AG04449 (cell line): ENCODE results near the gene MESP2.

Experiments used
- CTCF ChIA-PET: fragments of 350-600 bp; formaldehyde crosslinking; extraction: SDS; loops from one replicate; lab custom pipeline; 2021; ENCODE audit warnings: antibody characterized with exemption; lab: Yijun Ruan, JAX
- POLR2A ChIA-PET: fragments of 400-600, 350-600 bp; formaldehyde crosslinking; extraction: SDS; loops from one replicate; lab custom pipeline; 2020; ENCODE audit warnings: antibody characterized with exemption, inconsistent platforms; lab: Yijun Ruan, JAX
- DNase-seq: peaks from one replicate; pipeline ENCODE4 v3.0.0-alpha.2; 2010; ENCODE audit warnings: low read depth, low spot score
- H3K4me3 ChIP-seq: 2 replicates; pipeline ENCODE4 v1.5.1; 2011; ENCODE audit warnings: low read depth, mild to moderate bottlenecking, control low read depth, low read length
- TF ChIP-seq, protein P1 (sequence below): IDR thresholded peaks from one replicate; pipeline ENCODE4 v1.5.1; 2011; ENCODE audit warnings: mild to moderate bottlenecking, moderate library complexity, low read length, control low read depth, inconsistent platforms; ENCODE audit not compliant: insufficient read depth; ENCODE audit errors: missing control alignments

The MESP2 gene

DNA sequence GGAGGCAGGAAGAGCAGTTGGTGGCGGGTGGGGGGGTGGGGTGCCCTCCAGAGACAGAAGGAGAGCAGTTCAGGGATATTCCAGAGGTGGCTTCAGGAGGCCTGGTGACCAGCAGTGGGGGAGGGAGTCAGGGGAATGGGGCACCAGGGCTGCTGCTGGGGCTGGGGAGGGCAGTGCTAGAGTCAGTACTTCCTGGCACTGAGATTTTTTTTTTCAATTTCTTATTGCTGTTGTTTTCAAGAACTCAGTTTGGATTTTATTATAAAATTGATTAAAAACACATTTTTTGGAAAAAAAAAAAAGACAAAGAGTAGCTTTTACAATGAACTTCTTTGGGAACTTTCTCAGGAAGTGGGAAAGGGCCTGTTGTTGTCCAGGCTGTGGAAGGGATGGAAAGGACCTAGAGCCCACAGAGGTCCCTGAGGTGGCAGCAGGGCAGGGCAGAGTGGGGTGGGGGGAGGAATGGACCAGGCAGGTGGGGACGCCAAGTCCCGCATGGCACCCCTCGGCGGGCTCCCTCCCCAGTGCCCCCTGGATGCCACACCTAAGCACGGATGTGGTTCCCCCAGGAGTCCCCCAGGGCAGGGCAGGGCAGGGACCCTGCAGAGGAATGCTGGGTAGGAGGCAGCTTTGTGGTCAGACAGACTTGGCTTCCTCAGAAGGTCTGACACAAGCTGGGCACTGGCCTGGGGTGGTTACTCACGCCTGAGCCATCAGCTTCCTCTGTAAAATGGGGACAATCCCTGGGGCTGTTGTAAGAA lies 47.0 kb downstream of the MESP2 start:
- TF ChIP-seq, protein P1, sequence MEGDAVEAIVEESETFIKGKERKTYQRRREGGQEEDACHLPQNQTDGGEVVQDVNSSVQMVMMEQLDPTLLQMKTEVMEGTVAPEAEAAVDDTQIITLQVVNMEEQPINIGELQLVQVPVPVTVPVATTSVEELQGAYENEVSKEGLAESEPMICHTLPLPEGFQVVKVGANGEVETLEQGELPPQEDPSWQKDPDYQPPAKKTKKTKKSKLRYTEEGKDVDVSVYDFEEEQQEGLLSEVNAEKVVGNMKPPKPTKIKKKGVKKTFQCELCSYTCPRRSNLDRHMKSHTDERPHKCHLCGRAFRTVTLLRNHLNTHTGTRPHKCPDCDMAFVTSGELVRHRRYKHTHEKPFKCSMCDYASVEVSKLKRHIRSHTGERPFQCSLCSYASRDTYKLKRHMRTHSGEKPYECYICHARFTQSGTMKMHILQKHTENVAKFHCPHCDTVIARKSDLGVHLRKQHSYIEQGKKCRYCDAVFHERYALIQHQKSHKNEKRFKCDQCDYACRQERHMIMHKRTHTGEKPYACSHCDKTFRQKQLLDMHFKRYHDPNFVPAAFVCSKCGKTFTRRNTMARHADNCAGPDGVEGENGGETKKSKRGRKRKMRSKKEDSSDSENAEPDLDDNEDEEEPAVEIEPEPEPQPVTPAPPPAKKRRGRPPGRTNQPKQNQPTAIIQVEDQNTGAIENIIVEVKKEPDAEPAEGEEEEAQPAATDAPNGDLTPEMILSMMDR: no peak
- POLR2A ChIA-PET: no interaction called here
- CTCF ChIA-PET: interaction anchor here (0.6 to 1.8 kb wide), 3 partner anchors 13 to 52 kb away, joined by 3 to 6 read pairs (median 5); no protein-coding TSS in a partner anchor
- DNase-seq: no peak
- H3K4me3 ChIP-seq: no peak overlapping the region

DNA sequence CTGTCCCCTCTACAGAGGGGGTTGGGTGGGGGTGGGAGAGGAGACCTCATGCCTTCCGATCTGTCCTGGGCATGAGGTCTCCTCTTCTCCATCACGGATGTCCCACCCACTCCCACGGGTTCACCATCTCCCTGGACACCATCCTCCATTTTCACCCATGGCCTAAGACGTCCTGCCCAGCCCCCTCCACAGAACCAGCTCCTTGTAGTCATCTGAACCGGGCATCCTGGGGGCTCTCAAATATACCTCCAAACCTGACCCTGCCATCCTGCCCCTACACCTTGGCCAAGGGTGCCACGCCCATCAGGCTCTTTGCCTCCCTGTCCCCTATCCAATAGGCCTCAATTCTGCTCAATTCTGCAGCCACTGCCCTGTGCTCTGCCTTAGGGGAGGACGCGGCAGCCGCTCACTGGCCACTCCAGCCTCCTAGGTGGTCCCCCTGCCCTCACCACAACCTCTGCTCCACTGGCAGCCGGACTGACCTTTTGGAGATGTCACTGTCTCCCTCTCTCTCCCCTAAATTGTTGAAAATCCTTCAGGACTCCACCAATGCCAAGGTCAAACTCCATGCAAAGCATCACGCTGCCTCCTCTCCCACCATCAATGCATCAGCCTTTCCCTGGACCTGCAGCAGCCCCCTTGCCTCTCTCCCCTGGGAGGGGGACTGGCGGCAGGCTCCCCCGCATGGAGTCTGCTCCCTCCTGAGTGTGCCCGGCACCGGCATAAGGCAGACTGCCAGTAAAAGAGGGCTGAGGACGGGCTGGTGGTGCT lies 47.9 kb downstream of the MESP2 start:
- no peak for DNase-seq
- H3K4me3 ChIP-seq: no peak overlapping the region
- ChIA-PET CTCF (interaction anchor here (0.6 to 1.8 kb wide), 3 partner anchors 12 to 51 kb away, joined by 3 to 6 read pairs (median 5); no protein-coding TSS in a partner anchor), POLR2A (no interaction called here)
- TF ChIP-seq, protein P1: no peak

DNA sequence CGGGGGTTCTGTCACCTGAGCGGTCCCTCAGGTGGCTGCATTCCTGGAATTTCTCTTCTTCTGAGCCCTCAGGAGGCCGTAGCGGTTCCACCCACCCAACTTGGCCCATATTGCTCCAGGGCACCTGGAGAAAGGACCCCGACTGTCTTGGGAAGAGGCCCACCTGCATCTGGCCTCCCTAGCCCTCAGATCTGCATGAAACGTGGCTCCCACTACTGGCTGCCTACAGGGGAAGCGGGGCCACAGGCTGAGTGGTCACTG lies 48.4 kb downstream of the MESP2 start:
- TF ChIP-seq, protein P1: no peak
- no peak overlapping the region for H3K4me3 ChIP-seq
- POLR2A ChIA-PET: no interaction called here
- DNase-seq: no peak
- CTCF ChIA-PET: no interaction called here

DNA sequence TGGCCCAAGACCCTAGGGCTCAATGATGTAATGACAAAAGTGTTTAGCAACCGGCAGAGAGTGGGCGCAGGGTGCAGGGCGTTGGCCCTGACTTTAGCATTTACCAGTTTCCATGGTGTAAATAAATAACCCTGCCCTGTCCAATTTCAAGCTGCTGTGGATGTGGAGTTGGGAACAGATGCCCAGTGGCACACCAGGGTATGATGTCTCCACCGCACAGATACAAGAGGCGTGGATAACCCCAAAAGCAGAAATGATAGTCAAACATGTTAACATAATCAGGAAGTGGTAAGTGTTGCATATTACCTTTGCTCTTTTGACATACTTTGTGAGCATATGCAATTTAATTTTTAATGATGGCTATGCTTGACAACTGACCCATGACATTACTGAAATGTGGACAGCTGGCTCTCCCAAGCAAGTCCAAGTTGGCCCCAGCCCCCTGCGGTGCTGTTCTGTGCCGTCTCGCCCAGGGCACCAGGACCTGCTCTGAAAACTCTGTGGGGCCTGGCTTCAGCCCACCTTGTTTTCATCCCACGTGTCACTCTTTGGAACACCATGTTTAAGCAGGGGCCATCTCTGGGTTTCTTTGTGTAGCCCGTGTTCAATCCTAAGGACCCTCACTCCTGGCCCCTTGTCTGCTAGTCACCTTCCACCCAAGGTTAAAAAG lies 49.3 kb downstream of the MESP2 start:
- no peak for DNase-seq
- TF ChIP-seq, protein P1: no peak
- ChIA-PET CTCF (no interaction called here), POLR2A (no interaction called here)
- no peak overlapping the region for H3K4me3 ChIP-seq

DNA sequence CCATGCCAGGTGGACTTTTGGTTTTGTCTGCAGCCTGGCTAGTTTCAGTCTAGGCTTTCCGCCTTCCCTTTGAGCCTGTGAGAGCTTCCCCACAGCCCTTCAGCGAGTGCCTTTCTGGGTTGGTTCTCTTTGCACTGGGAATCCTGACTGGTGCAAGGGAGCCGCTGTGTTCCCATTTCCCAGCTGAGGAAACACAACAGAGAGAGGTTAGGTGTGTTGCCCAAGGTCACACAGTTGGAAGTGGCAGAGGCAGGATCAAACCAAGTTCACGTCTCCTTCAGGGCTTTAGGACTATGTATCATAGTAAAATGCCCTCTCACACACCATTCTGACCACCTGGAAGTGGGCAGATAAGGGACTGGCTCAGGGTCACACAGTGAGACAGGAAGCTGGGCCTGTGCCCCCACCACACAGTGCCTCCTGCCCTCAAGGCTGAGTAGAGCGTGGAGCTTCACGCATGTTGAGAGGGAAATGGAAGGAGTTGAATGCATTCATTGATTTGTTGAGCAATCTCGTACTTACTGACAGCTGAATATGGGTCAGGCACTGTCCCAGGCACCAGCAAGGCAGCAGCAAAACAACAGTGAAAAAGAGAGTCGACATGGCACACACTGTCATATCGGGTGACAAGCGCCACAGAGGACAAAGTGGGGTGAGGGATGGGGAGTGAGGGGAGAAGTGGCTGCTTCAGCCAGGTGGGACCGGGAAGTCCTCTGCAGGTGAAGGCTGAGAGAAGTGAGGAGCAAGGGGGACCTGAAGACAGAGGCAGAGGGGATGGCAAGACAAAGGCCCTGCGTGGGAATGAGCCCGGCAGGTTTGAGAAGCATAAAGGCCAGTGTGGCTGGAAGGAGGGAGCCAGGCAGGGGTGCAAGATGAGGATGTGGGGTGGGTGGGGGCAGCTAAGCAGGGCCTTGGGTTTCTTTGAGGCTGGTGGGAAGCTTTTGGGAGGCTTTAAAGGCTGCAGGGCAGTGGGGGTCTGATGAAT lies 50.8 kb downstream of the MESP2 start:
- ChIA-PET CTCF (interaction anchor here (3.0 kb wide), 1 partner anchor 66 kb away, joined by 11 read pairs; no protein-coding TSS in a partner anchor), POLR2A (no interaction called here)
- no peak for DNase-seq
- no peak overlapping the region for H3K4me3 ChIP-seq
- TF ChIP-seq, protein P1: no peak
